HL-60 (cell line): ENCODE data around the gene POP4.
"Not testable (repeated sequence)": the region's sequence is repeated elsewhere in the genome, so short reads cannot be mapped to it uniquely, and the experiment has no call there.

Experiments
- DNase-seq, 2 experiments: peaks; one replicate each; pipeline ENCODE4 v3.0.0-alpha.2; 2010 to 2020; ENCODE audit warnings: low read depth in 1 of 2, low spot score in 1 of 2
- H3K27ac ChIP-seq: fragments of 250-450 bp; sonication (Bioruptor Pico); replicated peaks from 2 replicates; pipeline ENCODE4 v1.5.1; 2020; ENCODE audit warnings: mild to moderate bottlenecking, moderate library complexity
- H3K27me3 ChIP-seq: fragments of 250-450 bp; sonication (Bioruptor Pico); 2 replicates; pipeline ENCODE4 v1.5.1; 2021; ENCODE audit warnings: mild to moderate bottlenecking, moderate library complexity; ENCODE audit not compliant: insufficient read depth, poor library complexity, severe bottlenecking
- H3K4me3 ChIP-seq: replicated peaks from 2 replicates; pipeline ENCODE4 v1.5.1; 2011; ENCODE audit warnings: mild to moderate bottlenecking, control low read depth, low read length; ENCODE audit not compliant: insufficient read depth
- CTCF ChIP-seq: IDR thresholded peaks from one replicate; pipeline ENCODE4 v1.5.1; 2011; ENCODE audit warnings: low read length, control low read depth, inconsistent platforms; ENCODE audit not compliant: insufficient read depth
- GABPA ChIP-seq: IDR thresholded peaks from 2 replicates; pipeline ENCODE4 v1.6.1; 2012; ENCODE audit warnings: low read depth
- POLR2AphosphoS5 ChIP-seq: IDR thresholded peaks from 2 replicates; pipeline ENCODE4 v1.6.1; 2012; ENCODE audit warnings: low read depth
- REST ChIP-seq: IDR thresholded peaks from 2 replicates; pipeline ENCODE4 v1.6.1; 2012; ENCODE audit warnings: low read depth; ENCODE audit not compliant: insufficient replicate concordance
- SPI1 ChIP-seq: IDR thresholded peaks from 2 replicates; pipeline ENCODE4 v1.6.1; 2012; ENCODE audit warnings: low read depth, mild to moderate bottlenecking, borderline replicate concordance
- long read RNA-seq: library from polyadenylated mRNA; unstranded; transcript quantifications from one replicate; pipeline ENCODE4 v2.0.0, GENCODE V29; 2020

POP4 gene
- long read RNA-seq, transcript POP4-202 (7 exons, 3,385 nt): major isoform, 90 of 107 reads
- long read RNA-seq, partial matches to known transcripts: 6 of 107 reads
- long read RNA-seq, other reads (novel, unspliced or antisense): 10 of 107 reads

GRCh38 chr19:29605653-29606419 is at the start of gene POP4:
Gene POP4, plus strand, starts transcription at chr19:29606283. Its CDS starts 36 bp downstream, at chr19:29606319.
- peak within 1 kb of the TSS; percentile 95 for H3K27ac ChIP-seq
- peak; percentile 92 to 96 for DNase-seq
- H3K27me3 ChIP-seq: no peaks in the 10 kb centered on the region
- TF ChIP-seq CTCF: no peak
- TF ChIP-seq POLR2AphosphoS5: peak; percentile 98
- TF ChIP-seq SPI1: peak; percentile 58
- peak; percentile 58 for TF ChIP-seq GABPA
- peak; percentile 70 for TF ChIP-seq REST
- H3K4me3 ChIP-seq: peak within 1 kb of the TSS; percentile 99

GRCh38 chr19:29559110-29559509 is 47.0 kb upstream of the POP4 start:
- not testable (repeated sequence) for DNase-seq, H3K27me3 ChIP-seq, H3K4me3 ChIP-seq, H3K27ac ChIP-seq

- Histone ChIP-seq H3K4me3 (no peak overlapping the region), H3K27me3 (no peaks in the 10 kb centered on the region), H3K27ac (no peak overlapping the region)
- DNase-seq: no peak
- TF ChIP-seq GABPA (no peak), SPI1 (no peak), REST (no peak), CTCF (no peak), POLR2AphosphoS5 (no peak)
Measured at GRCh38 chr19:29559743-29560142, 46.3 kb upstream of the POP4 start.

GRCh38 chr19:29560313-29561075 is 45.6 kb upstream of the POP4 start:
- H3K27me3 ChIP-seq: no peaks in the 10 kb centered on the region
- H3K27ac ChIP-seq: no peak overlapping the region
- DNase-seq: no peak
- TF ChIP-seq CTCF (no peak), SPI1 (no peak), GABPA (no peak), REST (no peak), POLR2AphosphoS5 (no peak)
- no peak overlapping the region for H3K4me3 ChIP-seq
